Measurements from ENCODE around the gene RBFOX2.
A peak's percentile ranks its signal among the peaks of the same experiment; 100 is the strongest.

Gene RBFOX2

GRCh38 chr22:35913925-35914324, 114.7 kb downstream of the RBFOX2 start:
- Histone ChIP-seq H3K36me3 (ENCODE audit: control insufficient read depth, insufficient read depth, low read length) (no peaks in the 10 kb centered on the region), H3K9me3 (ENCODE audit: control insufficient read depth, low read length) (no peaks in the 10 kb centered on the region), H3K27me3 (replicated peaks; ENCODE audit: control insufficient read depth, insufficient read depth, low read length, poor library complexity, severe bottlenecking) (no peaks in the 10 kb centered on the region), H3K4me3 (ENCODE audit: insufficient read depth, low read depth, low read length, poor library complexity, severe bottlenecking) (no peak overlapping the region), H3K4me1 (ENCODE audit: control insufficient read depth, insufficient read depth, low read length, poor library complexity, severe bottlenecking) (no peaks in the 10 kb centered on the region), H3K27ac (ENCODE audit: insufficient read depth, low read length, poor library complexity, severe bottlenecking) (no peak overlapping the region)
- DNase-seq, result no peak

- H3K9me3 ChIP-seq (ENCODE audit: control insufficient read depth, low read length), result no peaks in the 10 kb centered on the region
- DNase-seq, result no peak
- H3K27me3 ChIP-seq (replicated peaks; ENCODE audit: control insufficient read depth, insufficient read depth, low read length, poor library complexity, severe bottlenecking), result no peaks in the 10 kb centered on the region
- H3K4me1 ChIP-seq (ENCODE audit: control insufficient read depth, insufficient read depth, low read length, poor library complexity, severe bottlenecking), result no peaks in the 10 kb centered on the region
- H3K27ac ChIP-seq (ENCODE audit: insufficient read depth, low read length, poor library complexity, severe bottlenecking), result no peak overlapping the region
- no peaks in the 10 kb centered on the region for H3K36me3 ChIP-seq (ENCODE audit: control insufficient read depth, insufficient read depth, low read length)
- no peak overlapping the region for H3K4me3 ChIP-seq (ENCODE audit: insufficient read depth, low read depth, low read length, poor library complexity, severe bottlenecking)
These were observed 116.0 kb downstream of the RBFOX2 start for GRCh38 chr22:35912658-35913057.

- Histone ChIP-seq H3K4me1 (ENCODE audit: control insufficient read depth, insufficient read depth, low read length, poor library complexity, severe bottlenecking) (no peaks in the 10 kb centered on the region), H3K4me3 (ENCODE audit: insufficient read depth, low read depth, low read length, poor library complexity, severe bottlenecking) (no peak overlapping the region), H3K27ac (ENCODE audit: insufficient read depth, low read length, poor library complexity, severe bottlenecking) (no peak overlapping the region), H3K27me3 (replicated peaks; ENCODE audit: control insufficient read depth, insufficient read depth, low read length, poor library complexity, severe bottlenecking) (no peaks in the 10 kb centered on the region), H3K36me3 (ENCODE audit: control insufficient read depth, insufficient read depth, low read length) (no peaks in the 10 kb centered on the region), H3K9me3 (ENCODE audit: control insufficient read depth, low read length) (no peaks in the 10 kb centered on the region)
- no peak for DNase-seq
These were observed 116.7 kb downstream of the RBFOX2 start for GRCh38 chr22:35911877-35912276.

- no peaks in the 10 kb centered on the region for H3K9me3 ChIP-seq (ENCODE audit: control insufficient read depth, low read length)
- H3K4me3 ChIP-seq (ENCODE audit: insufficient read depth, low read depth, low read length, poor library complexity, severe bottlenecking), result no peak overlapping the region
- H3K4me1 ChIP-seq (ENCODE audit: control insufficient read depth, insufficient read depth, low read length, poor library complexity, severe bottlenecking), result no peaks in the 10 kb centered on the region
- no peak overlapping the region for H3K27ac ChIP-seq (ENCODE audit: insufficient read depth, low read length, poor library complexity, severe bottlenecking)
- H3K27me3 ChIP-seq (replicated peaks; ENCODE audit: control insufficient read depth, insufficient read depth, low read length, poor library complexity, severe bottlenecking), result no peaks in the 10 kb centered on the region
- DNase-seq, result no peak
- H3K36me3 ChIP-seq (ENCODE audit: control insufficient read depth, insufficient read depth, low read length), result no peaks in the 10 kb centered on the region
These were observed 117.7 kb downstream of the RBFOX2 start for GRCh38 chr22:35910926-35911325.

- no peaks in the 10 kb centered on the region for H3K36me3 ChIP-seq (ENCODE audit: control insufficient read depth, insufficient read depth, low read length)
- H3K27ac ChIP-seq (ENCODE audit: insufficient read depth, low read length, poor library complexity, severe bottlenecking), result no peak overlapping the region
- DNase-seq, result no peak
- H3K27me3 ChIP-seq (replicated peaks; ENCODE audit: control insufficient read depth, insufficient read depth, low read length, poor library complexity, severe bottlenecking), result no peaks in the 10 kb centered on the region
- no peaks in the 10 kb centered on the region for H3K4me1 ChIP-seq (ENCODE audit: control insufficient read depth, insufficient read depth, low read length, poor library complexity, severe bottlenecking)
- H3K4me3 ChIP-seq (ENCODE audit: insufficient read depth, low read depth, low read length, poor library complexity, severe bottlenecking), result no peak overlapping the region
- H3K9me3 ChIP-seq (ENCODE audit: control insufficient read depth, low read length), result no peaks in the 10 kb centered on the region
These were observed 118.4 kb downstream of the RBFOX2 start for GRCh38 chr22:35910003-35910769.

GRCh38 chr22:35905894-35906293, 122.7 kb downstream of the RBFOX2 start:
- no peaks in the 10 kb centered on the region for H3K27me3 ChIP-seq (replicated peaks; ENCODE audit: control insufficient read depth, insufficient read depth, low read length, poor library complexity, severe bottlenecking)
- no peak overlapping the region for H3K4me3 ChIP-seq (ENCODE audit: insufficient read depth, low read depth, low read length, poor library complexity, severe bottlenecking)
- no peak overlapping the region for H3K27ac ChIP-seq (ENCODE audit: insufficient read depth, low read length, poor library complexity, severe bottlenecking)
- no peak for DNase-seq
- no peaks in the 10 kb centered on the region for H3K36me3 ChIP-seq (ENCODE audit: control insufficient read depth, insufficient read depth, low read length)
- H3K9me3 ChIP-seq (ENCODE audit: control insufficient read depth, low read length), result no peaks in the 10 kb centered on the region
- peaks cover 4% of the 10 kb centered on the region for H3K4me1 ChIP-seq (ENCODE audit: control insufficient read depth, insufficient read depth, low read length, poor library complexity, severe bottlenecking)

- DNase-seq, result no peak
- no peak overlapping the region for H3K27ac ChIP-seq (ENCODE audit: insufficient read depth, low read length, poor library complexity, severe bottlenecking)
- peaks cover 4% of the 10 kb centered on the region for H3K4me1 ChIP-seq (ENCODE audit: control insufficient read depth, insufficient read depth, low read length, poor library complexity, severe bottlenecking)
- H3K4me3 ChIP-seq (ENCODE audit: insufficient read depth, low read depth, low read length, poor library complexity, severe bottlenecking), result no peak overlapping the region
- no peaks in the 10 kb centered on the region for H3K9me3 ChIP-seq (ENCODE audit: control insufficient read depth, low read length)
- no peaks in the 10 kb centered on the region for H3K27me3 ChIP-seq (replicated peaks; ENCODE audit: control insufficient read depth, insufficient read depth, low read length, poor library complexity, severe bottlenecking)
- no peaks in the 10 kb centered on the region for H3K36me3 ChIP-seq (ENCODE audit: control insufficient read depth, insufficient read depth, low read length)
These were observed 123.9 kb downstream of the RBFOX2 start for GRCh38 chr22:35904752-35905151.

GRCh38 chr22:35904336-35904692, 124.3 kb downstream of the RBFOX2 start:
- no peak overlapping the region for H3K4me3 ChIP-seq (ENCODE audit: insufficient read depth, low read depth, low read length, poor library complexity, severe bottlenecking)

GRCh38 chr22:35903571-35904335, 124.9 kb downstream of the RBFOX2 start:
- H3K27me3 ChIP-seq (replicated peaks; ENCODE audit: control insufficient read depth, insufficient read depth, low read length, poor library complexity, severe bottlenecking), result no peaks in the 10 kb centered on the region
- H3K9me3 ChIP-seq (ENCODE audit: control insufficient read depth, low read length), result no peaks in the 10 kb centered on the region
- no peaks in the 10 kb centered on the region for H3K36me3 ChIP-seq (ENCODE audit: control insufficient read depth, insufficient read depth, low read length)
- DNase-seq, result no peak
- peaks cover 4% of the 10 kb centered on the region for H3K4me1 ChIP-seq (ENCODE audit: control insufficient read depth, insufficient read depth, low read length, poor library complexity, severe bottlenecking)
- no peak overlapping the region for H3K4me3 ChIP-seq (ENCODE audit: insufficient read depth, low read depth, low read length, poor library complexity, severe bottlenecking)
- no peak overlapping the region for H3K27ac ChIP-seq (ENCODE audit: insufficient read depth, low read length, poor library complexity, severe bottlenecking)

More at GRCh38 chr22:35904336-35904692, 124.3 kb downstream of the RBFOX2 start:
- H3K27ac ChIP-seq (ENCODE audit: insufficient read depth, low read length, poor library complexity, severe bottlenecking), result no peak overlapping the region
- H3K36me3 ChIP-seq (ENCODE audit: control insufficient read depth, insufficient read depth, low read length), result no peaks in the 10 kb centered on the region
- DNase-seq, result no peak
- no peaks in the 10 kb centered on the region for H3K27me3 ChIP-seq (replicated peaks; ENCODE audit: control insufficient read depth, insufficient read depth, low read length, poor library complexity, severe bottlenecking)
- H3K4me1 ChIP-seq (ENCODE audit: control insufficient read depth, insufficient read depth, low read length, poor library complexity, severe bottlenecking), result peaks cover 4% of the 10 kb centered on the region
- no peaks in the 10 kb centered on the region for H3K9me3 ChIP-seq (ENCODE audit: control insufficient read depth, low read length)

- no peaks in the 10 kb centered on the region for H3K36me3 ChIP-seq (ENCODE audit: control insufficient read depth, insufficient read depth, low read length)
- peaks cover 4% of the 10 kb centered on the region for H3K4me1 ChIP-seq (ENCODE audit: control insufficient read depth, insufficient read depth, low read length, poor library complexity, severe bottlenecking)
- H3K27me3 ChIP-seq (replicated peaks; ENCODE audit: control insufficient read depth, insufficient read depth, low read length, poor library complexity, severe bottlenecking), result no peaks in the 10 kb centered on the region
- H3K9me3 ChIP-seq (ENCODE audit: control insufficient read depth, low read length), result no peaks in the 10 kb centered on the region
- DNase-seq, result no peak
- no peak overlapping the region for H3K4me3 ChIP-seq (ENCODE audit: insufficient read depth, low read depth, low read length, poor library complexity, severe bottlenecking)
- H3K27ac ChIP-seq (ENCODE audit: insufficient read depth, low read length, poor library complexity, severe bottlenecking), result peak overlapping the region; percentile 23
These were observed 128.0 kb downstream of the RBFOX2 start for GRCh38 chr22:35900483-35901168.
